C4-2B (cell line): ENCODE results near the gene POTEG.
"Not testable (repeated sequence)": the region's sequence is repeated elsewhere in the genome, so short reads cannot be mapped to it uniquely, and the experiment has no call there.

ENCODE experiments used
- ZFX ChIP-seq: fragments of 450-650 bp; IDR thresholded peaks from 2 replicates; pipeline ENCODE4 v1.6.1; 2017
- TF ChIP-seq, protein P1 (sequence below): fragments of 450-650 bp; conservative IDR thresholded peaks from 2 replicates; pipeline ENCODE4 v1.5.1; 2017; ENCODE audit warnings: mild to moderate bottlenecking

DNA sequence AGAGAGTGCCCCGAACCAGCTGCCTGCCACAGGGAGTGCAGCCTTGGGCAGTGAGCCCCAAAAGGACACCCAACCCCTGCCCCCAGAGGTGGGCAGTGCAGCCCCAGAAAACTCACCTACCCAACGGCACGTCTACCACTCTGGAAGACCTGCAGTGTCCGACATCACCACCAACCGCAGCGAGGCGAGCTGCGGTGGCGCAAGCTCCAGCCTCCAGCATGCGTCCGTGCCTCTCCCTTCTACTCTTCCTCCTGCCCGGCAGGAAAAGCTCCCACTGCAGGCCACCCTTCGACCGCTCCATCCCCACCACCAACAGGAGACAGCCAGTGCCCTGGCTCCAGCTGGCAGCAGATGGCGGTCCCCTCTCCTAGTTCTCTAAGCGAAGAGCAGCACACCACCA lies 47.3 kb upstream of the POTEG start:
- TF ChIP-seq, protein P1, sequence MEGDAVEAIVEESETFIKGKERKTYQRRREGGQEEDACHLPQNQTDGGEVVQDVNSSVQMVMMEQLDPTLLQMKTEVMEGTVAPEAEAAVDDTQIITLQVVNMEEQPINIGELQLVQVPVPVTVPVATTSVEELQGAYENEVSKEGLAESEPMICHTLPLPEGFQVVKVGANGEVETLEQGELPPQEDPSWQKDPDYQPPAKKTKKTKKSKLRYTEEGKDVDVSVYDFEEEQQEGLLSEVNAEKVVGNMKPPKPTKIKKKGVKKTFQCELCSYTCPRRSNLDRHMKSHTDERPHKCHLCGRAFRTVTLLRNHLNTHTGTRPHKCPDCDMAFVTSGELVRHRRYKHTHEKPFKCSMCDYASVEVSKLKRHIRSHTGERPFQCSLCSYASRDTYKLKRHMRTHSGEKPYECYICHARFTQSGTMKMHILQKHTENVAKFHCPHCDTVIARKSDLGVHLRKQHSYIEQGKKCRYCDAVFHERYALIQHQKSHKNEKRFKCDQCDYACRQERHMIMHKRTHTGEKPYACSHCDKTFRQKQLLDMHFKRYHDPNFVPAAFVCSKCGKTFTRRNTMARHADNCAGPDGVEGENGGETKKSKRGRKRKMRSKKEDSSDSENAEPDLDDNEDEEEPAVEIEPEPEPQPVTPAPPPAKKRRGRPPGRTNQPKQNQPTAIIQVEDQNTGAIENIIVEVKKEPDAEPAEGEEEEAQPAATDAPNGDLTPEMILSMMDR: not testable (repeated sequence)
- not testable (repeated sequence) for TF ChIP-seq ZFX
